ENCODE data around the gene PYCARD.

DNA sequence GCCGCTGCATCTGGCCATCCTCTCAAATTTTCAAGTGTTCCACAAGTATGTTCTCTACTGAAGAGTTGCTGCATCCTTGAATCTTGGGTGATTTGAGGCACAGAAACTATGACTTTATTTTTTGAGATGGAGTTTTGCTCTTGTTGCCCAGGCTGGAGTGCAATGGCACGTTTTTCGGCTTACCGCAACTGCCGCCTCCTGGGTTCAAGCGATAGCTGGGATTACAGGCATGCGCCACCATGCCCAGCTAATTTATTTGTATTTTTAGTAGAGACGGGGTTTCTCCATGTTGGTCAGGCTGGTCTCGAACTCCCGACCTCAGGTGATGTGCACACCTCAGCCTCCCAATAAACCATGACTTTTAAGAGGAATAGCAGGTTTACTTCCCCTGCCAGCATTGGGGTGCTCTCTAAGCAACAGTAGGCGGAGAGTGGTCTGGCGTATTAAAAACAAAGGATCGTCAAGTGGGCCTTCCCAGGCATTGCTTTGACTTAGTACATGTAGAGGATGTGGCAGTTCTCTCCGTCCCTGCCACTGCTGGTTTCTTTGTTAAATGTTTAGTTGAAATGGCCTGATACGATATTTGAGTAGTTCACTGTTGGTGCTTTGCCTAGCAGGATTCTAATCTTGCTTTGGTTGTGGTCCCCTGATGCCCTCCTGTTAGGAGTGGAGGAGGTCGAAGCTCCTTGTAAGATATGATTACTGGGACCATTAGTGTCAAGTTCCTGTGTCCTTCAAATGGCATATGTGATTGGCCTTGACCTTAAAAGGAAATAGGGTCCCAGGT is 9.5 kb downstream of the PYCARD start:
- TF ChIP-seq EZH2 (IDR thresholded peaks at IDR 0.05; ENCODE audit: low read depth, unreplicated experiment), result no peak
- TF ChIP-seq ZNF331 (CRISPR knock-in tag; IDR thresholded peaks at IDR 0.05; ENCODE audit: low read depth), result no peak
- TF ChIP-seq EZH2phosphoT487 (IDR thresholded peaks at IDR 0.05; ENCODE audit: unreplicated experiment), result no peak
- TF ChIP-seq, protein P1, sequence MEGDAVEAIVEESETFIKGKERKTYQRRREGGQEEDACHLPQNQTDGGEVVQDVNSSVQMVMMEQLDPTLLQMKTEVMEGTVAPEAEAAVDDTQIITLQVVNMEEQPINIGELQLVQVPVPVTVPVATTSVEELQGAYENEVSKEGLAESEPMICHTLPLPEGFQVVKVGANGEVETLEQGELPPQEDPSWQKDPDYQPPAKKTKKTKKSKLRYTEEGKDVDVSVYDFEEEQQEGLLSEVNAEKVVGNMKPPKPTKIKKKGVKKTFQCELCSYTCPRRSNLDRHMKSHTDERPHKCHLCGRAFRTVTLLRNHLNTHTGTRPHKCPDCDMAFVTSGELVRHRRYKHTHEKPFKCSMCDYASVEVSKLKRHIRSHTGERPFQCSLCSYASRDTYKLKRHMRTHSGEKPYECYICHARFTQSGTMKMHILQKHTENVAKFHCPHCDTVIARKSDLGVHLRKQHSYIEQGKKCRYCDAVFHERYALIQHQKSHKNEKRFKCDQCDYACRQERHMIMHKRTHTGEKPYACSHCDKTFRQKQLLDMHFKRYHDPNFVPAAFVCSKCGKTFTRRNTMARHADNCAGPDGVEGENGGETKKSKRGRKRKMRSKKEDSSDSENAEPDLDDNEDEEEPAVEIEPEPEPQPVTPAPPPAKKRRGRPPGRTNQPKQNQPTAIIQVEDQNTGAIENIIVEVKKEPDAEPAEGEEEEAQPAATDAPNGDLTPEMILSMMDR (conservative IDR thresholded peaks at IDR 0.05; ENCODE audit: low read depth in 2 of 2), result no peak
- TF ChIP-seq, protein P2, sequence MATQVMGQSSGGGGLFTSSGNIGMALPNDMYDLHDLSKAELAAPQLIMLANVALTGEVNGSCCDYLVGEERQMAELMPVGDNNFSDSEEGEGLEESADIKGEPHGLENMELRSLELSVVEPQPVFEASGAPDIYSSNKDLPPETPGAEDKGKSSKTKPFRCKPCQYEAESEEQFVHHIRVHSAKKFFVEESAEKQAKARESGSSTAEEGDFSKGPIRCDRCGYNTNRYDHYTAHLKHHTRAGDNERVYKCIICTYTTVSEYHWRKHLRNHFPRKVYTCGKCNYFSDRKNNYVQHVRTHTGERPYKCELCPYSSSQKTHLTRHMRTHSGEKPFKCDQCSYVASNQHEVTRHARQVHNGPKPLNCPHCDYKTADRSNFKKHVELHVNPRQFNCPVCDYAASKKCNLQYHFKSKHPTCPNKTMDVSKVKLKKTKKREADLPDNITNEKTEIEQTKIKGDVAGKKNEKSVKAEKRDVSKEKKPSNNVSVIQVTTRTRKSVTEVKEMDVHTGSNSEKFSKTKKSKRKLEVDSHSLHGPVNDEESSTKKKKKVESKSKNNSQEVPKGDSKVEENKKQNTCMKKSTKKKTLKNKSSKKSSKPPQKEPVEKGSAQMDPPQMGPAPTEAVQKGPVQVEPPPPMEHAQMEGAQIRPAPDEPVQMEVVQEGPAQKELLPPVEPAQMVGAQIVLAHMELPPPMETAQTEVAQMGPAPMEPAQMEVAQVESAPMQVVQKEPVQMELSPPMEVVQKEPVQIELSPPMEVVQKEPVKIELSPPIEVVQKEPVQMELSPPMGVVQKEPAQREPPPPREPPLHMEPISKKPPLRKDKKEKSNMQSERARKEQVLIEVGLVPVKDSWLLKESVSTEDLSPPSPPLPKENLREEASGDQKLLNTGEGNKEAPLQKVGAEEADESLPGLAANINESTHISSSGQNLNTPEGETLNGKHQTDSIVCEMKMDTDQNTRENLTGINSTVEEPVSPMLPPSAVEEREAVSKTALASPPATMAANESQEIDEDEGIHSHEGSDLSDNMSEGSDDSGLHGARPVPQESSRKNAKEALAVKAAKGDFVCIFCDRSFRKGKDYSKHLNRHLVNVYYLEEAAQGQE (IDR thresholded peaks at IDR 0.05; ENCODE audit: unreplicated experiment), result no peak
- TF ChIP-seq CREB1 (CRISPR knock-in tag; IDR thresholded peaks at IDR 0.05; ENCODE audit: low read depth), result no peak
- TF ChIP-seq, protein P3, sequence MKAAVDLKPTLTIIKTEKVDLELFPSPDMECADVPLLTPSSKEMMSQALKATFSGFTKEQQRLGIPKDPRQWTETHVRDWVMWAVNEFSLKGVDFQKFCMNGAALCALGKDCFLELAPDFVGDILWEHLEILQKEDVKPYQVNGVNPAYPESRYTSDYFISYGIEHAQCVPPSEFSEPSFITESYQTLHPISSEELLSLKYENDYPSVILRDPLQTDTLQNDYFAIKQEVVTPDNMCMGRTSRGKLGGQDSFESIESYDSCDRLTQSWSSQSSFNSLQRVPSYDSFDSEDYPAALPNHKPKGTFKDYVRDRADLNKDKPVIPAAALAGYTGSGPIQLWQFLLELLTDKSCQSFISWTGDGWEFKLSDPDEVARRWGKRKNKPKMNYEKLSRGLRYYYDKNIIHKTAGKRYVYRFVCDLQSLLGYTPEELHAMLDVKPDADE (IDR thresholded peaks at IDR 0.05), result no peak
- TF ChIP-seq POLR2AphosphoS5 (IDR thresholded peaks at IDR 0.05; ENCODE audit: low read depth), result no peak
- TF ChIP-seq, protein P4, sequence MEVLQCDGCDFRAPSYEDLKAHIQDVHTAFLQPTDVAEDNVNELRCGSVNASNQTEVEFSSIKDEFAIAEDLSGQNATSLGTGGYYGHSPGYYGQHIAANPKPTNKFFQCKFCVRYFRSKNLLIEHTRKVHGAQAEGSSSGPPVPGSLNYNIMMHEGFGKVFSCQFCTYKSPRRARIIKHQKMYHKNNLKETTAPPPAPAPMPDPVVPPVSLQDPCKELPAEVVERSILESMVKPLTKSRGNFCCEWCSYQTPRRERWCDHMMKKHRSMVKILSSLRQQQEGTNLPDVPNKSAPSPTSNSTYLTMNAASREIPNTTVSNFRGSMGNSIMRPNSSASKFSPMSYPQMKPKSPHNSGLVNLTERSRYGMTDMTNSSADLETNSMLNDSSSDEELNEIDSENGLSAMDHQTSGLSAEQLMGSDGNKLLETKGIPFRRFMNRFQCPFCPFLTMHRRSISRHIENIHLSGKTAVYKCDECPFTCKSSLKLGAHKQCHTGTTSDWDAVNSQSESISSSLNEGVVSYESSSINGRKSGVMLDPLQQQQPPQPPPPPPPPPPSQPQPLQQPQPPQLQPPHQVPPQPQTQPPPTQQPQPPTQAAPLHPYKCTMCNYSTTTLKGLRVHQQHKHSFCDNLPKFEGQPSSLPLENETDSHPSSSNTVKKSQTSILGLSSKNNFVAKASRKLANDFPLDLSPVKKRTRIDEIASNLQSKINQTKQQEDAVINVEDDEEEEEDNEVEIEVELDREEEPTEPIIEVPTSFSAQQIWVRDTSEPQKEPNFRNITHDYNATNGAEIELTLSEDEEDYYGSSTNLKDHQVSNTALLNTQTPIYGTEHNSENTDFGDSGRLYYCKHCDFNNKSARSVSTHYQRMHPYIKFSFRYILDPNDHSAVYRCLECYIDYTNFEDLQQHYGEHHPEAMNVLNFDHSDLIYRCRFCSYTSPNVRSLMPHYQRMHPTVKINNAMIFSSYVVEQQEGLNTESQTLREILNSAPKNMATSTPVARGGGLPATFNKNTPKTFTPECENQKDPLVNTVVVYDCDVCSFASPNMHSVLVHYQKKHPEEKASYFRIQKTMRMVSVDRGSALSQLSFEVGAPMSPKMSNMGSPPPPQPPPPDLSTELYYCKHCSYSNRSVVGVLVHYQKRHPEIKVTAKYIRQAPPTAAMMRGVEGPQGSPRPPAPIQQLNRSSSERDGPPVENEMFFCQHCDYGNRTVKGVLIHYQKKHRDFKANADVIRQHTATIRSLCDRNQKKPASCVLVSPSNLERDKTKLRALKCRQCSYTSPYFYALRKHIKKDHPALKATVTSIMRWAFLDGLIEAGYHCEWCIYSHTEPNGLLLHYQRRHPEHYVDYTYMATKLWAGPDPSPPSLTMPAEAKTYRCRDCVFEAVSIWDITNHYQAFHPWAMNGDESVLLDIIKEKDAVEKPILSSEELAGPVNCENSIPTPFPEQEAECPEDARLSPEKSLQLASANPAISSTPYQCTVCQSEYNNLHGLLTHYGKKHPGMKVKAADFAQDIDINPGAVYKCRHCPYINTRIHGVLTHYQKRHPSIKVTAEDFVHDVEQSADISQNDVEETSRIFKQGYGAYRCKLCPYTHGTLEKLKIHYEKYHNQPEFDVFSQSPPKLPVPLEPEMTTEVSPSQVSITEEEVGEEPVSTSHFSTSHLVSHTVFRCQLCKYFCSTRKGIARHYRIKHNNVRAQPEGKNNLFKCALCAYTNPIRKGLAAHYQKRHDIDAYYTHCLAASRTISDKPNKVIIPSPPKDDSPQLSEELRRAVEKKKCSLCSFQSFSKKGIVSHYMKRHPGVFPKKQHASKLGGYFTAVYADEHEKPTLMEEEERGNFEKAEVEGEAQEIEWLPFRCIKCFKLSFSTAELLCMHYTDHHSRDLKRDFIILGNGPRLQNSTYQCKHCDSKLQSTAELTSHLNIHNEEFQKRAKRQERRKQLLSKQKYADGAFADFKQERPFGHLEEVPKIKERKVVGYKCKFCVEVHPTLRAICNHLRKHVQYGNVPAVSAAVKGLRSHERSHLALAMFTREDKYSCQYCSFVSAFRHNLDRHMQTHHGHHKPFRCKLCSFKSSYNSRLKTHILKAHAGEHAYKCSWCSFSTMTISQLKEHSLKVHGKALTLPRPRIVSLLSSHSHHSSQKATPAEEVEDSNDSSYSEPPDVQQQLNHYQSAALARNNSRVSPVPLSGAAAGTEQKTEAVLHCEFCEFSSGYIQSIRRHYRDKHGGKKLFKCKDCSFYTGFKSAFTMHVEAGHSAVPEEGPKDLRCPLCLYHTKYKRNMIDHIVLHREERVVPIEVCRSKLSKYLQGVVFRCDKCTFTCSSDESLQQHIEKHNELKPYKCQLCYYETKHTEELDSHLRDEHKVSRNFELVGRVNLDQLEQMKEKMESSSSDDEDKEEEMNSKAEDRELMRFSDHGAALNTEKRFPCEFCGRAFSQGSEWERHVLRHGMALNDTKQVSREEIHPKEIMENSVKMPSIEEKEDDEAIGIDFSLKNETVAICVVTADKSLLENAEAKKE (CRISPR knock-in tag; IDR thresholded peaks at IDR 0.05), result no peak
- no peak for TF ChIP-seq JUNB (IDR thresholded peaks at IDR 0.05; ENCODE audit: unreplicated experiment)
- no peak for TF ChIP-seq ZNF114 (CRISPR knock-in tag; IDR thresholded peaks at IDR 0.05)

Measured in GM23338 (cell line).